ENCODE data around the gene ZC3H18.
"Not testable (repeated sequence)": the region's sequence is repeated elsewhere in the genome, so short reads cannot be mapped to it uniquely, and the experiment has no call there.

ZC3H18 gene

GRCh38 chr16:88662843-88663606 lies 92.8 kb downstream of the ZC3H18 start, which contains the start of gene MVD:
Gene MVD (minus strand): TSS chr16:88663091. CDS start chr16:88663080, 11 bp downstream.
- Mint-ChIP-seq H3K36me3 (peaks cover 29% of the 10 kb centered on the region in 2 donors), H3K4me1 (peaks cover 24 to 44% of the 10 kb centered on the region in 2 donors), H3K4me3 (peak within 1 kb of the TSS; percentile 96 to 99), H3K27me3 (no peaks in the 10 kb centered on the region), H3K9me3 (no peaks in the 10 kb centered on the region), H3K27ac (peak within 1 kb of the TSS; percentile 99)
- ATAC-seq (replicated peaks) = peak; percentile 98 to 99
- peak; percentile 97 for DNase-seq

GRCh38 chr16:88665148-88665547 lies 94.9 kb downstream of the ZC3H18 start:
- no peaks in the 10 kb centered on the region for H3K9me3 Mint-ChIP-seq
- H3K27ac Mint-ChIP-seq = no peak overlapping the region
- DNase-seq (no peak), ATAC-seq (replicated peaks) (no peak)
- H3K4me3 Mint-ChIP-seq = no peak overlapping the region
- H3K4me1 Mint-ChIP-seq = peaks cover 17 to 36% of the 10 kb centered on the region in 2 donors
- peaks cover 31 to 32% of the 10 kb centered on the region in 2 donors for H3K36me3 Mint-ChIP-seq
- H3K27me3 Mint-ChIP-seq = no peaks in the 10 kb centered on the region

GRCh38 chr16:88665570-88665969 lies 95.4 kb downstream of the ZC3H18 start:
- Mint-ChIP-seq H3K36me3 (peaks cover 29 to 30% of the 10 kb centered on the region in 2 donors), H3K4me3 (no peak overlapping the region), H3K27ac (no peak overlapping the region), H3K9me3 (no peaks in the 10 kb centered on the region), H3K4me1 (peaks cover 16 to 34% of the 10 kb centered on the region in 2 donors), H3K27me3 (no peaks in the 10 kb centered on the region)
- DNase-seq (no peak), ATAC-seq (replicated peaks) (no peak)

- Mint-ChIP-seq H3K4me1 (peaks cover 9 to 19% of the 10 kb centered on the region in 2 donors), H3K4me3 (no peak overlapping the region), H3K27ac (no peak overlapping the region), H3K9me3 (no peaks in the 10 kb centered on the region), H3K27me3 (no peaks in the 10 kb centered on the region), H3K36me3 (peaks cover 20 to 26% of the 10 kb centered on the region in 2 donors)
- DNase-seq = no peak
- ATAC-seq (replicated peaks) = no peak
These were observed 97.3 kb downstream of the ZC3H18 start for GRCh38 chr16:88667461-88667860.

- not testable (repeated sequence) for H3K27ac Mint-ChIP-seq; DNase-seq; ATAC-seq (replicated peaks); H3K27me3 Mint-ChIP-seq; H3K9me3 Mint-ChIP-seq; H3K4me3 Mint-ChIP-seq
- peaks cover 6 to 13% of the 10 kb centered on the region in 2 donors for H3K4me1 Mint-ChIP-seq
- peaks cover 24 to 36% of the 10 kb centered on the region in 2 donors for H3K36me3 Mint-ChIP-seq
These were observed 99.3 kb downstream of the ZC3H18 start for GRCh38 chr16:88669493-88669892.

- H3K27me3 Mint-ChIP-seq = no peaks in the 10 kb centered on the region
- H3K27ac Mint-ChIP-seq = no peak overlapping the region
- H3K4me3 Mint-ChIP-seq = no peak overlapping the region
- ATAC-seq (replicated peaks) (no peak), DNase-seq (no peak)
- H3K36me3 Mint-ChIP-seq = peaks cover 26 to 38% of the 10 kb centered on the region in 2 donors
- no peaks in the 10 kb centered on the region for H3K9me3 Mint-ChIP-seq
- peaks cover 4 to 10% of the 10 kb centered on the region in 2 donors for H3K4me1 Mint-ChIP-seq
These were observed 99.8 kb downstream of the ZC3H18 start for GRCh38 chr16:88669980-88670379.

GRCh38 chr16:88671806-88672205 lies 101.6 kb downstream of the ZC3H18 start:
- Mint-ChIP-seq H3K27ac (no peak overlapping the region), H3K27me3 (no peaks in the 10 kb centered on the region), H3K9me3 (no peaks in the 10 kb centered on the region), H3K36me3 (peaks cover 31 to 37% of the 10 kb centered on the region in 2 donors), H3K4me3 (no peak overlapping the region), H3K4me1 (peaks cover 2 to 7% of the 10 kb centered on the region in 2 donors)
- no peak for DNase-seq
- no peak for ATAC-seq (replicated peaks)

- no peaks in the 10 kb centered on the region for H3K4me1 Mint-ChIP-seq
- no peak for ATAC-seq (replicated peaks)
- no peak overlapping the region for H3K27ac Mint-ChIP-seq
- H3K9me3 Mint-ChIP-seq = no peaks in the 10 kb centered on the region
- no peak overlapping the region for H3K4me3 Mint-ChIP-seq
- no peak for DNase-seq
- H3K36me3 Mint-ChIP-seq = peaks cover 30 to 31% of the 10 kb centered on the region in 2 donors
- no peaks in the 10 kb centered on the region for H3K27me3 Mint-ChIP-seq
These were observed 102.6 kb downstream of the ZC3H18 start for GRCh38 chr16:88672776-88673175.

- no peaks in the 10 kb centered on the region for H3K4me1 Mint-ChIP-seq
- ATAC-seq (replicated peaks) = peak in 1 of 2 donors; percentile 41
- H3K9me3 Mint-ChIP-seq = no peaks in the 10 kb centered on the region
- no peak for DNase-seq
- H3K27ac Mint-ChIP-seq = peak overlapping the region; percentile 17
- peaks cover 22 to 26% of the 10 kb centered on the region in 2 donors for H3K36me3 Mint-ChIP-seq
- H3K27me3 Mint-ChIP-seq = no peaks in the 10 kb centered on the region
- H3K4me3 Mint-ChIP-seq = no peak overlapping the region
These were observed 103.6 kb downstream of the ZC3H18 start for GRCh38 chr16:88673716-88674379.

GRCh38 chr16:88676502-88677242 lies 106.5 kb downstream of the ZC3H18 start:
- no peak overlapping the region for H3K4me3 Mint-ChIP-seq
- H3K27ac Mint-ChIP-seq = no peak overlapping the region
- peaks cover 10 to 15% of the 10 kb centered on the region in 2 donors for H3K4me1 Mint-ChIP-seq
- H3K36me3 Mint-ChIP-seq = peaks cover 19 to 25% of the 10 kb centered on the region in 2 donors
- no peaks in the 10 kb centered on the region for H3K27me3 Mint-ChIP-seq
- ATAC-seq (replicated peaks) (no peak), DNase-seq (no peak)
- no peaks in the 10 kb centered on the region for H3K9me3 Mint-ChIP-seq

GRCh38 chr16:88677721-88678120 lies 107.5 kb downstream of the ZC3H18 start:
- Mint-ChIP-seq H3K9me3 (no peaks in the 10 kb centered on the region), H3K36me3 (peaks cover 19 to 25% of the 10 kb centered on the region in 2 donors), H3K27ac (no peak overlapping the region), H3K4me3 (no peak overlapping the region), H3K4me1 (peaks cover 17 to 25% of the 10 kb centered on the region in 2 donors), H3K27me3 (no peaks in the 10 kb centered on the region)
- no peak for ATAC-seq (replicated peaks)
- no peak for DNase-seq

GRCh38 chr16:88678224-88678979 lies 108.2 kb downstream of the ZC3H18 start:
- H3K4me3 Mint-ChIP-seq = no peak overlapping the region
- peaks cover 19 to 32% of the 10 kb centered on the region in 2 donors for H3K4me1 Mint-ChIP-seq
- no peaks in the 10 kb centered on the region for H3K27me3 Mint-ChIP-seq
- DNase-seq (no peak), ATAC-seq (replicated peaks) (no peak)
- peaks cover 19 to 23% of the 10 kb centered on the region in 2 donors for H3K36me3 Mint-ChIP-seq
- no peaks in the 10 kb centered on the region for H3K9me3 Mint-ChIP-seq
- H3K27ac Mint-ChIP-seq = no peak overlapping the region

- DNase-seq = no peak
- Mint-ChIP-seq H3K9me3 (no peaks in the 10 kb centered on the region), H3K4me3 (peak overlapping the region in 1 of 2 donors; percentile 62), H3K27ac (no peak overlapping the region), H3K27me3 (no peaks in the 10 kb centered on the region), H3K4me1 (peaks cover 23 to 51% of the 10 kb centered on the region in 2 donors), H3K36me3 (peaks cover 4 to 13% of the 10 kb centered on the region in 2 donors)
- ATAC-seq (replicated peaks) = no peak
These were observed 110.4 kb downstream of the ZC3H18 start for GRCh38 chr16:88680554-88681083.
